Nephron progenitor cell (in vitro differentiated cells): ENCODE data around the gene DERA.
A peak's percentile ranks its signal among the peaks of the same experiment; 100 is the strongest.

Experiments
- DNase-seq: peaks from one replicate; pipeline ENCODE4 v3.0.0; 2021
- H3K27ac Mint-ChIP-seq: 2 replicates; pipeline ENCODE4 v1.8.0; 2021; ENCODE audit warnings: mild to moderate bottlenecking, moderate library complexity, mixed read lengths
- H3K27me3 Mint-ChIP-seq: 2 replicates; pipeline ENCODE4 v1.8.0; 2021; ENCODE audit warnings: mild to moderate bottlenecking, low read depth, mixed read lengths; ENCODE audit not compliant: poor library complexity
- H3K36me3 Mint-ChIP-seq: 2 replicates; pipeline ENCODE4 v1.8.0; 2021; ENCODE audit warnings: low read depth, mixed read lengths
- H3K4me1 Mint-ChIP-seq: 2 replicates; pipeline ENCODE4 v1.8.0; 2021; ENCODE audit warnings: mixed read lengths
- H3K4me3 Mint-ChIP-seq: 2 replicates; pipeline ENCODE4 v1.8.0; 2021; ENCODE audit warnings: mild to moderate bottlenecking, moderate library complexity, mixed read lengths
- H3K9me3 Mint-ChIP-seq: 2 replicates; pipeline ENCODE4 v1.8.0; 2021; ENCODE audit warnings: mild to moderate bottlenecking, moderate library complexity, mixed read lengths
- CTCF ChIP-seq: fragments of 200-600 bp; sonication (generic); IDR thresholded peaks from 2 replicates; pipeline ENCODE4 v1.5.0; 2021; ENCODE audit warnings: antibody characterized with exemption

DERA gene

GRCh38 chr12:15918066-15918465 lies 6.9 kb downstream of the DERA start:
- no peaks in the 10 kb centered on the region for H3K27me3 Mint-ChIP-seq
- DNase-seq: no peak
- peaks cover 8% of the 10 kb centered on the region for H3K9me3 Mint-ChIP-seq
- H3K27ac Mint-ChIP-seq: peak overlapping the region; percentile 88
- TF ChIP-seq CTCF: no peak
- H3K4me1 Mint-ChIP-seq: peaks cover 38% of the 10 kb centered on the region
- H3K36me3 Mint-ChIP-seq: peaks cover 18% of the 10 kb centered on the region
- peak overlapping the region; percentile 30 for H3K4me3 Mint-ChIP-seq

DNA sequence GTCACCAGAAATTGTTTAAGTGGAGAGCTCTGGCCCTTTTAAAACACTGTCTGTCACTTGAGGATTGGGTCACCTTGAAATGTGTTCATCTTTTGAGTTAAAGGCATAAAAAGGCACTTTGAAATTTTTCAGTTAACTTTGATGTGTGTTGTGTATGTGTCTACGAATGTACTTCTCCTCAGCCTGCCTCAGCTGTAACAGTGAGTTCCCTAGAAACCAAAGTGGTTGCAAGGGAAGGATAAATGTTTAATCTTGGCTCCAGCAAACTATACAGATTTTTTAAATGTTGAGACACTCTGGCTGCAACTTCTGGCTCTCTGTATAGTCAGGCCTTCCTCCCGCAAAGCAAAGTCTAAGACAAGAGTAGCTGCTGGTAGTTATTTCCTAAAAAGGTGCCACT lies 8.3 kb downstream of the DERA start:
- Mint-ChIP-seq H3K27me3 (no peaks in the 10 kb centered on the region), H3K4me3 (no peak overlapping the region), H3K9me3 (peaks cover 15% of the 10 kb centered on the region), H3K27ac (peak overlapping the region; percentile 73), H3K4me1 (peaks cover 38% of the 10 kb centered on the region), H3K36me3 (peaks cover 26% of the 10 kb centered on the region)
- no peak for DNase-seq
- TF ChIP-seq CTCF: no peak

GRCh38 chr12:15924956-15925355 lies 13.8 kb downstream of the DERA start:
- DNase-seq: no peak
- Mint-ChIP-seq H3K4me1 (peaks cover 44% of the 10 kb centered on the region), H3K27me3 (peaks cover 2% of the 10 kb centered on the region), H3K36me3 (peaks cover 44% of the 10 kb centered on the region), H3K9me3 (peaks cover 19% of the 10 kb centered on the region), H3K27ac (peak overlapping the region; percentile 78), H3K4me3 (no peak overlapping the region)
- no peak for TF ChIP-seq CTCF

- no peak overlapping the region for H3K27ac Mint-ChIP-seq
- H3K4me3 Mint-ChIP-seq: no peak overlapping the region
These were observed 17.2 kb downstream of the DERA start for GRCh38 chr12:15928346-15928745.

DNA sequence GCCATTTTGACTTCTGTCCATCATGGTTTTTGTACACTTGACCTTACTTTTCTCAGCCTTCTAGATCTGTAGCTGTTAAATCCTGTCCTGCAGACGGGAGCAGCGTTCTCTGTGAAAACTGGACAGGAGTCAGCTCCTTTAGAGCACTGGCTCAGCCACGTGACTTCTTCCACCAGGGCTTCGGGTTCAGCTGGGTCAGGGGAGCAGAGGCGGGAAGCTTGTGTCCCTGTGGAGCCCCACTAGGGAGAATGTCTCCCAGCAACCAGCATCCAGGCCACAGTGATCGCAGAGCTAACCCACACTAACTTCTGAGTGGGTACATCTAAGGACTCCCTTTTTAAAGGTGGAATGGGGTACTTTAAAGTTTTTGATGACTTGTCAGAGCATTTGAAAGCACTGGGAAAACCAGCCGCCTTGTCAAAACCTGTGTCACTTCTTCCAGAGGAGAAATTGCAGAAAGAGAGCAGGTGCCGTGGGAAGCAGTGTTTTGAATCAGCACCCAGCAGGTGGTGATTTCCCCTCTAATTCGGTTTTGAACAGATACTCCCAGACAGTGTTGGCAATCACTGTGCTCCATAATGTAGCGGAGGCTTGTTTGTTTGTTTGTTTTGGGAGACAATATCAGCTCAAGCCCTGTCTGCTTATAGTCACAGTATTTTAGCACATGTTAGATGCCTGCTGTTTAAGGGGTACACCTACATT lies 17.9 kb downstream of the DERA start:
- Mint-ChIP-seq H3K4me1 (peaks cover 63% of the 10 kb centered on the region), H3K4me3 (peak overlapping the region; percentile 35), H3K27ac (peak overlapping the region; percentile 95), H3K36me3 (peaks cover 47% of the 10 kb centered on the region), H3K9me3 (peaks cover 25% of the 10 kb centered on the region), H3K27me3 (peaks cover 2% of the 10 kb centered on the region)
- no peak for TF ChIP-seq CTCF
- peak; percentile 25 for DNase-seq

More at GRCh38 chr12:15928346-15928745, 17.2 kb downstream of the DERA start:
- DNase-seq: no peak
- TF ChIP-seq CTCF: no peak
- Mint-ChIP-seq H3K9me3 (peaks cover 23% of the 10 kb centered on the region), H3K4me1 (peaks cover 63% of the 10 kb centered on the region), H3K27me3 (peaks cover 2% of the 10 kb centered on the region), H3K36me3 (peaks cover 46% of the 10 kb centered on the region)

DNA sequence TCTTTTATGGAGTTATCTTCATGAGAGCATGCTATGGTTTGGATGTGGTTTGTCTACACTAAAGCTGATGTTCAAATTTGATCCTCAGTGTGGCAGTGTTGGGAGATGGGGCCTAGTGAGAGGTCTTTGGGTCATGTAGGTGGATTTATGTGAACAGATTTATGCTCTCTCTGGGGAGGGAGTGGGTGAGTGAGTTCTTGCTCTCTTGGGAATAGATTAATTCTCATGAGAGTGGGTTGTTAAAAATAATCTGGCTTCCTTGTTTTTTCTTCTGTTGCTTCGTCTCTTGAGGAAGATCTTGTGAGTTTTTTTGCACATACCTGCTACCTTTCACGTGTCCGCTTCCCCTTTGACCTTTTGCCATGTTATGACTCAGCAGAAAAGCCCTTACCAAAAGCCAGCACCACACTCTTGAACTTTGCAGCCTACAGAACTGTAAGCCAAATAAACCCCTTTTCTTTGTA lies 20.5 kb downstream of the DERA start:
- no peaks in the 10 kb centered on the region for H3K27me3 Mint-ChIP-seq
- peaks cover 53% of the 10 kb centered on the region for H3K4me1 Mint-ChIP-seq
- H3K9me3 Mint-ChIP-seq: peaks cover 32% of the 10 kb centered on the region
- TF ChIP-seq CTCF: peak; percentile 28
- peak overlapping the region; percentile 62 for H3K27ac Mint-ChIP-seq
- DNase-seq: peak; percentile 12
- H3K4me3 Mint-ChIP-seq: peak overlapping the region; percentile 39
- peaks cover 47% of the 10 kb centered on the region for H3K36me3 Mint-ChIP-seq
